Natural killer cell (primary cell): Measurements from ENCODE around the gene ATP5PD. TPM values are rescaled to one million over a fixed set of nuclear protein-coding genes. Genes with fewer than 3 reads are reported as not detected.

ENCODE experiments used
- ATAC-seq, 3 donors: fragments of 150-1000 bp in 2 of 3; fragments of 200-7000 bp in 1 of 3; cut with Tn5 transposase; 1 replicate in 1 of 3; 2 replicates in 2 of 3; pipeline ENCODE4 v1.10.0; 2021; ENCODE audit warnings: mild to moderate bottlenecking in 2 of 3, moderate library complexity in 2 of 3
- DNase-seq, 2 donors: peaks; one replicate each; pipeline versions ENCODE4 v3.0.0 to v3.0.0-alpha.2; 2013 to 2021; ENCODE audit warnings: mixed read lengths in 1 of 2
- H3K27ac ChIP-seq: one replicate; pipeline ENCODE4 v1.5.1; 2013; ENCODE audit warnings: mild to moderate bottlenecking, low read length
- H3K27me3 ChIP-seq: one replicate; pipeline ENCODE4 v1.6.1; 2013; ENCODE audit warnings: low read length; ENCODE audit not compliant: control insufficient read depth, insufficient read depth
- H3K36me3 ChIP-seq: one replicate; pipeline ENCODE4 v1.6.1; 2013; ENCODE audit warnings: low read length; ENCODE audit not compliant: control insufficient read depth, insufficient read depth
- H3K4me1 ChIP-seq: one replicate; pipeline ENCODE4 v1.6.1; 2013; ENCODE audit warnings: low read length; ENCODE audit not compliant: control insufficient read depth, insufficient read depth
- H3K4me3 ChIP-seq: one replicate; pipeline ENCODE4 v1.5.1; 2013; ENCODE audit warnings: low read length
- H3K9me3 ChIP-seq: one replicate; pipeline ENCODE4 v1.6.1; 2013; ENCODE audit warnings: low read length; ENCODE audit not compliant: control insufficient read depth, insufficient read depth
- H3K27ac Mint-ChIP-seq, 2 donors: one replicate each; pipeline ENCODE4 v1.8.0; 2022; ENCODE audit warnings: mild to moderate bottlenecking in 2 of 2, mixed read lengths in 2 of 2, moderate library complexity in 1 of 2
- H3K27me3 Mint-ChIP-seq, 2 donors: one replicate each; pipeline ENCODE4 v1.8.0; 2022; ENCODE audit warnings: low read depth in 2 of 2, mixed read lengths in 2 of 2
- H3K36me3 Mint-ChIP-seq: one replicate; pipeline ENCODE4 v1.8.0; 2022; ENCODE audit warnings: mixed read lengths
- H3K4me1 Mint-ChIP-seq, 2 donors: one replicate each; pipeline ENCODE4 v1.8.0; 2022; ENCODE audit warnings: mixed read lengths in 2 of 2
- H3K4me3 Mint-ChIP-seq: one replicate; pipeline ENCODE4 v1.8.0; 2022; ENCODE audit warnings: mild to moderate bottlenecking, moderate library complexity, mixed read lengths
- H3K9me3 Mint-ChIP-seq, 2 donors: one replicate each; pipeline ENCODE4 v1.8.0; 2022; ENCODE audit warnings: mixed read lengths in 2 of 2
- CTCF ChIP-seq: fragments of 200-600 bp; IDR thresholded peaks from one replicate; pipeline ENCODE4 v1.8.0; 2022; ENCODE audit warnings: antibody characterized with exemption
- WGBS: methylation state at CpG from one replicate; pipeline ENCODE4 v1.1.7; 2013; ENCODE audit warnings: missing lambda C conversion rate; ENCODE audit not compliant: insufficient coverage; 5-methylcytosine and 5-hydroxymethylcytosine counted together
- intact Hi-C: fragments of 100-400 bp; cut with micrococcal nuclease; formaldehyde crosslinking; loops from one replicate; pipeline ENCODE4 v1.14.2; 2022
- total RNA-seq, 4 donors: library from RNA; stranded (reverse); fragments of 120-200 nt in 1 of 4; gene quantifications; one replicate each; pipeline versions ENCODE4 v1.2.3 to v1.2.4, GENCODE V29; 2013 to 2022

The ATP5PD gene
- total RNA-seq, 3 donors from 2014 or later (not counting 1 experiment from before 2014, with no cell fraction given), result 74.7 to 96.3 (median 75.2) TPM

- Mint-ChIP-seq H3K36me3 (no peaks in the 10 kb centered on the region), H3K4me1 (peaks cover 6 to 9% of the 10 kb centered on the region in 2 donors), H3K27ac (no peak overlapping the region), H3K27me3 (no peaks in the 10 kb centered on the region), H3K4me3 (no peak overlapping the region), H3K9me3 (no peaks in the 10 kb centered on the region)
- H3K27me3 ChIP-seq, result no peaks in the 10 kb centered on the region
- intact Hi-C loops, result no loop called here
- no peak overlapping the region for H3K27ac ChIP-seq
- DNase-seq, result no peak
- H3K4me3 ChIP-seq, result no peak overlapping the region
- peaks cover 3% of the 10 kb centered on the region for H3K4me1 ChIP-seq
- no peak for ATAC-seq
- H3K36me3 ChIP-seq, result no peaks in the 10 kb centered on the region
- 57% methylated on average over 6 of the region's 6 CpGs for WGBS
- H3K9me3 ChIP-seq, result no peaks in the 10 kb centered on the region
- TF ChIP-seq CTCF, result no peak
Observed at GRCh38 chr17:74998783-74999182, 48.0 kb downstream of the ATP5PD start.

GRCh38 chr17:74995847-74996246 is 50.9 kb downstream of the ATP5PD start:
- ATAC-seq (no peak), DNase-seq (no peak)
- no peaks in the 10 kb centered on the region for H3K9me3 Mint-ChIP-seq
- peaks cover 3% of the 10 kb centered on the region for H3K4me1 ChIP-seq
- H3K9me3 ChIP-seq, result no peaks in the 10 kb centered on the region
- 77% methylated on average over 4 of the region's 5 CpGs for WGBS
- no peaks in the 10 kb centered on the region for H3K36me3 Mint-ChIP-seq
- no peak overlapping the region for H3K27ac Mint-ChIP-seq
- no peak overlapping the region for H3K27ac ChIP-seq
- H3K4me1 Mint-ChIP-seq, result peaks cover 6 to 9% of the 10 kb centered on the region in 2 donors
- no peak overlapping the region for H3K4me3 ChIP-seq
- no peaks in the 10 kb centered on the region for H3K36me3 ChIP-seq
- H3K4me3 Mint-ChIP-seq, result no peak overlapping the region
- H3K27me3 Mint-ChIP-seq, result peaks cover 0 to 4% of the 10 kb centered on the region in 2 donors
- intact Hi-C loops, result no loop called here
- TF ChIP-seq CTCF, result no peak
- H3K27me3 ChIP-seq, result no peaks in the 10 kb centered on the region

- Histone ChIP-seq H3K36me3 (no peaks in the 10 kb centered on the region), H3K4me1 (peaks cover 3% of the 10 kb centered on the region), H3K27ac (no peak overlapping the region), H3K27me3 (no peaks in the 10 kb centered on the region), H3K4me3 (no peak overlapping the region), H3K9me3 (no peaks in the 10 kb centered on the region)
- Mint-ChIP-seq H3K36me3 (no peaks in the 10 kb centered on the region), H3K27me3 (peaks cover 0 to 4% of the 10 kb centered on the region in 2 donors), H3K4me1 (peaks cover 6 to 9% of the 10 kb centered on the region in 2 donors), H3K9me3 (no peaks in the 10 kb centered on the region), H3K4me3 (no peak overlapping the region), H3K27ac (no peak overlapping the region)
- 92% methylated on average over 7 of the region's 7 CpGs for WGBS
- ATAC-seq (no peak), DNase-seq (no peak)
- TF ChIP-seq CTCF, result no peak
- intact Hi-C loops, result no loop called here
Observed at GRCh38 chr17:74994440-74994839, 52.3 kb downstream of the ATP5PD start.

GRCh38 chr17:74992223-74992622 is 54.5 kb downstream of the ATP5PD start:
- DNase-seq, result no peak
- no peak for TF ChIP-seq CTCF
- Mint-ChIP-seq H3K4me1 (peaks cover 1 to 6% of the 10 kb centered on the region in 2 donors), H3K27me3 (peaks cover 0 to 16% of the 10 kb centered on the region in 2 donors), H3K36me3 (no peaks in the 10 kb centered on the region), H3K27ac (no peak overlapping the region), H3K4me3 (no peak overlapping the region), H3K9me3 (no peaks in the 10 kb centered on the region)
- intact Hi-C loops, result no loop called here
- Histone ChIP-seq H3K27ac (no peak overlapping the region), H3K27me3 (peaks cover 10% of the 10 kb centered on the region), H3K4me3 (no peak overlapping the region), H3K36me3 (no peaks in the 10 kb centered on the region), H3K4me1 (peaks cover 12% of the 10 kb centered on the region), H3K9me3 (no peaks in the 10 kb centered on the region)
- no peak for ATAC-seq
- WGBS, result 74% methylated on average over 2 of the region's 2 CpGs
